KOPT-K1 (cell line): ENCODE measurements around the gene ANKRD11.

Experiments used
- H3K27ac ChIP-seq: fragments of 200-600 bp; sonication (generic); 2 replicates; pipeline ENCODE4 v1.5.1; 2016; ENCODE audit warnings: antibody characterized with exemption, mild to moderate bottlenecking, low read depth, low read length; ENCODE audit not compliant: poor library complexity, severe bottlenecking
- H3K36me3 ChIP-seq: fragments of 200-600 bp; sonication (generic); 2 replicates; pipeline ENCODE4 v1.5.1; 2017; ENCODE audit warnings: antibody characterized with exemption, mild to moderate bottlenecking, low read length, moderate library complexity; ENCODE audit not compliant: insufficient read depth
- H3K9me3 ChIP-seq: fragments of 200-600 bp; sonication (generic); 2 replicates; pipeline ENCODE4 v1.5.1; 2017; ENCODE audit warnings: antibody characterized with exemption, low read length, mild to moderate bottlenecking; ENCODE audit not compliant: insufficient read depth, poor library complexity, severe bottlenecking

ANKRD11 gene

DNA sequence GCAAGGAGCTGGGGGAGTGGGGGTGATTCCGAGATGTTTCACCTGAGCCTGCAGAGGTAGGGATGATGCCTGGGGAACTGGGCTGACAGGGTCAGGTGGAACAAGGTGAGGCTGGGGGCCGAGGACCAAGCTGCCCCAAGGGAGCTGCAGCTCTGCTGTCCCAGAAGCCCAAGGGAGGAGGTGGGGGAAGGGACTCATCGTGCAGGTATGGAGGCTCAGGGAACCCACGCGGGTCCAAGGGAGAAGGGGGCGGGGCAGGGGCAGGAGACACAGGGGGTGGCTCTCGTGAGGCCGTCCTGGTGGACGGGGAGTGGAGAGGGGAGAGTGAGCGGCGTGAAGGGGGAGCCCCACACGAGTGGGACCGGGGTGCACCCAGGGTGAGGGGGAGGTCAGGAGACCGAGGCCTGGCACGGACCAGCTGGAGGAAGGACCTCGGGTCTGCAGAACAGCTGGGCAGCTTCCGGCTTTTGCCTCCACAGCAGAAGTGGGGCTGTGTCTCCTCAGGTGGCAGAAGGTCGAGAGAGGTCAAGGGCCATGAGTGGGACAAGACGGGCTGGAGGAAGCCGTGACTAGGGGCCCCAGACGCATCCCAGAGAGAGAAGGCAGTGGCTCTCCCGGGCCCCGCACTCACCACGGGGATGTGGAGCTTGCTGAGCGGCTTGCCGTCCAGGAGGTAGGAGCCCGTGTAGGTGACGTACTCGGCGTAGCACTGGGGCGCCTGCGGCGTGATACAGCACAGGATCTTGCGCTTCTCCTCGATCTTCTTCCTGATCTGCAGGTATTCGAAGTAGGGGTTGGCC, 211.7 kb downstream of the ANKRD11 start:
- Histone ChIP-seq H3K27ac (no peak overlapping the region), H3K36me3 (peaks cover 95% of the 10 kb centered on the region), H3K9me3 (no peaks in the 10 kb centered on the region)

GRCh38 chr16:89277641-89278341, 212.6 kb downstream of the ANKRD11 start:
- peaks cover 95% of the 10 kb centered on the region for H3K36me3 ChIP-seq
- no peak overlapping the region for H3K27ac ChIP-seq
- no peaks in the 10 kb centered on the region for H3K9me3 ChIP-seq

DNA sequence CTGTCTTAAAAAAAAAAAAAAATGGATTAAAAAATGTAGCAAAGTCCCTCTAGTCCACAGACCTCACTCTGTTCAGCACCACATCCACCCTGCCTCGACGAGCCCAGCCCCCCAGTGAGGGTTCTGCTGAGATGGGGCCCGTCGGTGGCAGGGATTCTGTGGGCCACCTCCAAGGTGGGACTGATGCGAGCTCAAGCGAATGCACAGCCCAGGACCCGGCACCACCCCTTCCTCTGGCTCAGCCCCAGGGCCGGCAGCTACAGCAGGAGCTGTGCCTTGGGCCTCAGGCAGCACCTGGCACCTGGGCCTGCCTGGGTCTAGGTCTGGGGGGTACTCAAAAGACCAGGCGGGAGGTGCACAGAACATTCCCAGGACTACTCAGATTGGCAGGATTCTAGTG, 213.3 kb downstream of the ANKRD11 start:
- peaks cover 95% of the 10 kb centered on the region for H3K36me3 ChIP-seq
- no peak overlapping the region for H3K27ac ChIP-seq
- H3K9me3 ChIP-seq, result no peaks in the 10 kb centered on the region

GRCh38 chr16:89275837-89276720, 214.3 kb downstream of the ANKRD11 start:
- no peaks in the 10 kb centered on the region for H3K9me3 ChIP-seq
- no peak overlapping the region for H3K27ac ChIP-seq
- peaks cover 95% of the 10 kb centered on the region for H3K36me3 ChIP-seq

DNA sequence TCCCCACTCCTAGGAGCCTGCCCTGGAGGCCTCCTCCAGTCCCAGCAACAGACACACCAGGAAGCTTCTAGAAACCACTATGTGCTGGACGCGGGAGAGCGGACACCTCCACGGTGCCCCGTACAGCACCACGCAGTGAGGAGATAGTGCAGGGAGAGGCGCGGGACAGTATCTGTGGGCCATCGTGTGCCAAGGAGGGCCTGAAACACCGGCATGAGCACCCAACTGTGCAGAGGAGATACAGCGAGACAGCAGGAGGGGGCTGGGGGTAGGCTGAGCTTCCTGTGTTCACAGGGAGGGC, 215.1 kb downstream of the ANKRD11 start:
- Histone ChIP-seq H3K9me3 (no peaks in the 10 kb centered on the region), H3K36me3 (peaks cover 95% of the 10 kb centered on the region), H3K27ac (no peak overlapping the region)

DNA sequence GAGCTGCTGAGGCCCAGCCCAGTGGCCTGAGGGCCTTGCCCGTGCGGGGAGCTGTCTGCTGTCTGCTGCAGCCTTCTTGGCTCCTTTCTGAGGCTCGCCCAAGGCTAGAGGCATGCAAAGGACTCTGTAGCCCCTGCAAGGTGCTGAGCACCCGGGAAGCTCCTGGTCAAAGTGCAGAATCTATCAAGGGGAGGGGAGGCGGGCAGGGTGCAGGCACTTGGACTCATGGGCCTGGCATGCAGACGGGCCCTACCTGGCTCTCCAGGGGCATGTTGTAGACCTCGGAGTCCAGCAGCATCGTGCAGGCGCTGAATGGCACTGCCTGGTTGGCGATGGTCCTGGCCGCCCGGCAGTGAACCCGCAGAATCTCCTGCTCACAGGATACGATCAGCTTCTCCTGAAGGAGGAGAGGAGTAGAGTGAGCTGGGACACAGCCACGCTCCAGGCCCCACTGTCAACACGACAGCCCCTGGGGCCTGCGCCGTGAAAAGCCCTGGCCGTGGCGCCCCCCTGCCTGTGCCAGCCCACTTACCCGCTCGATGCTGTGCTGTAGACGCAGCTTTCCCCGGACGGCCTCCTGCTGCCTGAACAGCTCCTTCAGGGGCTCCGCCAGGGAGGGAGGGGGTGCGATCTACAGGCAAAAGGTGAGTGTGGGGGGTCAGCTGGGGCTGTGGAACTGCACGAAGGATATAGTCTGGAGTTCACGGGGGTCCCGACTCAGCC, 215.6 kb downstream of the ANKRD11 start:
- Histone ChIP-seq H3K36me3 (peaks cover 95% of the 10 kb centered on the region), H3K9me3 (no peaks in the 10 kb centered on the region), H3K27ac (no peak overlapping the region)

DNA sequence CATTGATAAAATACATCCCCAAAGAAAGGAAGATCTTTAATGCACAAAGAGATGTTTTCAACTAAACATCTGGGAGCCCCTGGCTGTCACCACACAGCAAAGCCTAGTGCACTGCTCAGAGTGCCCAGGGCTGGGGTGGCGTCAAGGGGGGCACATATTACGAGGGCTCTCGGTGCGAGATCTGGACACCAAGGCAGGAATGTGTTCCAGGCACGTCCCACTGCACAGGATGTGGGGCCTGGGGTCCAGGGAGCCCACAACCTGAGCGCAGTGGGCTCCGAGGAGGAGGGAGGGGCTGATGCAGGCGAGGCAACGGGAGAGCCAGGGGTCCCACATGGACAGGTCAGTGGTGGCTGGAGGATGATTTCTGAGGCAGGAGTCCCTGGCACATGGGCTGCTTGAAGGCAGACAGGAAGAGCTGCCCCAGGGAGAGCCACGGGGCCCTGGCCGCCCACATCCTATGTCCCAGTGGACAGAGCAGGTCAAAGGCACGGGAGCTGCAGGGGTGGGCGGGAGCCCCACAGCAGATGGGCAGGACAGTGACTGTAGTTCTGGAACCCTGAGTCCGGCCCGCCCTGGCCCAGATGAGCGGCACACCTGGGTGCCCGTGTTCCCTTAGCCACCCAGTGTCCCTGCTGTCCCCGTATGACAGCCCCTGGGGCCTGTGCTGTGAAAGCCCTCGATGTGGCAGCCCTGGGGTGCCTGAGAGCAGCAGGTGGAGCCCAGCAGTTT, 216.5 kb downstream of the ANKRD11 start:
- peaks cover 100% of the 10 kb centered on the region for H3K36me3 ChIP-seq
- no peaks in the 10 kb centered on the region for H3K9me3 ChIP-seq
- no peak overlapping the region for H3K27ac ChIP-seq

DNA sequence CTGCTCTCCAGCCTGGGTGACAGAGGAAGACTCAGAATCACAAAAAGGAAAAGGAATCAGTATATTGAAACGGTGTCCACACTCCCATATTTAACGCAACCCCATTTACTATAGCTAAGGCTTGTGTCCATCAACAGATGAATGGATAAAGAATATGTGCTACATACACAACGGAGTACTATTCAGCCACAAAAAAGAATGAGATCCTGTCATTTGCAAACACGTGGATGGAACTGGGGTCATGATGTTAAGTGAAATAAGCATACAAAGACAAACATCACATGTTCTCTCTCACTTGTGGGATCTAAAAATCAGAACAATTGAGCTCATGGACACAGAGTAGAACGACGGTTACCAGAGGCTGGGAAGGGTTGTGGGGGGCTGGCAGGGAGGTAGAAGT, 217.7 kb downstream of the ANKRD11 start:
- Histone ChIP-seq H3K27ac (no peak overlapping the region), H3K9me3 (no peaks in the 10 kb centered on the region), H3K36me3 (peaks cover 92% of the 10 kb centered on the region)

GRCh38 chr16:89270666-89271345, 219.6 kb downstream of the ANKRD11 start:
- H3K27ac ChIP-seq, result no peak overlapping the region
- H3K9me3 ChIP-seq, result no peaks in the 10 kb centered on the region
- peaks cover 91% of the 10 kb centered on the region for H3K36me3 ChIP-seq

DNA sequence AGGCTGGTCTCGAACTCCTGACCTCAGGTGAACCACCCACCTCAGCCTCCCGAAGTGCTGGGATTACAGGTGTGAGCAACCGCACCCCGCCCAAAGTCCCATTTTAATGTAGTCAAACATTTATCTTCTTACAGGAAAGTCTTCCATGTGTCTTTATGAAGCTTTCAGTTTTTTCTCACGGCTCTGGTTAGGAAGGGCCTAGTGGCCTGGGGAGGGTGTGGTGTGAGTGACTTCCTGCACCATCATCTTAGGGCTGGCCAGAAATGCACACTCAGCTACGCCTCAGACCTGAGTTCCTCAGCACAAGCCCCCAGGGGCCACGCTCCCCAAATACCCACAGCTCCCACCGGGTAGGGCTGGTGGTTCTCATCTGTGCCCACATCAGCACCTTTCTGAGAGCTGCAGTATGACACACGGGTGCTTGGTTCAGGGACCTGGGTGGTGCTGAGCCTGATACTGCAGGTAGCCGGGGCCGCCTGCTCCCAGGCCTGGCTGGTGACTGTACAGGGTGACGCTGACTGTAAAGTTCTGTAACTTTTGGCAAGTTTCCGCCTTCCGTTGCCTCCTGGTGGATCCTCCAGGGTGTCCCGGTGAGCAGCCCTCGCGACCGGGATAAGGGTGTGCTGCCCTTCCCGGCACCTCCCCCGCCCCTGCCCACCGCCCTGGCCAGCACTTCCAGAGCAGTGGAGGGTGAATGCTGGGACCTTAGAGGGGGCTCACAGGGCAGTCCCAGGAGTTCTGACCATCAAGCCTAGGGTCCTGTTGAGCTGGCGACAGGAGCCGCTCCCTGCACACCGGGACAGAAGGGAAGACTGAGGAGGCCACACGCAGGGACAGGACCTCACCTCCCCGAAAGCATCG, 220.3 kb downstream of the ANKRD11 start:
- Histone ChIP-seq H3K36me3 (peaks cover 91% of the 10 kb centered on the region), H3K9me3 (no peaks in the 10 kb centered on the region), H3K27ac (no peak overlapping the region)

GRCh38 chr16:89268987-89269735, 221.2 kb downstream of the ANKRD11 start:
- H3K9me3 ChIP-seq, result peaks cover 2% of the 10 kb centered on the region
- H3K27ac ChIP-seq, result no peak overlapping the region
- peaks cover 91% of the 10 kb centered on the region for H3K36me3 ChIP-seq

DNA sequence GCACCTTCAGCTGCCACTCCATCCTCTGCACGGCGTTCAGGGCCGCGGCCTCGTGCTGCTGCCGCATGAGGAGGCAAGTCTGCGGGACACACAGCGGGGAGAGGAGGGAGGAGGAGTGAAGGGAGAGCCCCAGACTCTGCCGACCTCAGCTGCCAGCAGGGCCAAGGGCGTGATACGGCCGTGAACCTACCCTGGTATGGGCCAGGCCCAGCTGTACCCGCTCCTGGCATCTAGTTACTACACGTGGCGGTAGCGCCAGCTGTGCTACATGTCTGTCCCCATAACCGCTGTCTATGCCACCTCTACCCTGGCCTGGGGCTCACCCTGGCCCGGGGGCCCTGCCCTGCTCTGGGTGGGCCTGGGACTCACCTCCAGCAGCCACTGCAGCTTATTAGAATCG, 221.8 kb downstream of the ANKRD11 start:
- H3K27ac ChIP-seq, result no peak overlapping the region
- H3K9me3 ChIP-seq, result peaks cover 7% of the 10 kb centered on the region
- peaks cover 85% of the 10 kb centered on the region for H3K36me3 ChIP-seq
